Lower leg skin (tissue), 4 donors: Measurements from ENCODE around the gene NNT. TPM values are rescaled to one million over a fixed set of nuclear protein-coding genes. Genes with fewer than 3 reads are reported as not detected.
"Not testable (repeated sequence)": the region's sequence is repeated elsewhere in the genome, so short reads cannot be mapped to it uniquely, and the experiment has no call there.

Experiments used
- DNase-seq, 2 donors: peaks; one replicate each; pipeline ENCODE4 v3.0.0-alpha.2; 2019; ENCODE audit warnings: low spot score in 2 of 2
- H3K4me3 ChIP-seq: fragments of 200-600 bp; sonication (generic); 2 replicates; pipeline ENCODE4 v1.5.1; 2017; ENCODE audit warnings: mild to moderate bottlenecking, low read depth; ENCODE audit not compliant: poor library complexity, severe bottlenecking
- POLR2A ChIP-seq, 2 donors: fragments of 450-650 bp; IDR thresholded peaks; one replicate each; pipeline ENCODE4 v1.6.1; 2016 to 2017; ENCODE audit warnings: antibody characterized with exemption in 2 of 2, mild to moderate bottlenecking in 1 of 2, moderate library complexity in 1 of 2
- WGBS, 2 donors: methylation state at CpG; one replicate each; pipeline ENCODE4 v1.1.5; 2018; 5-methylcytosine and 5-hydroxymethylcytosine counted together
- intact Hi-C: fragments of 100-400 bp; cut with DNase I; formaldehyde crosslinking; loops from one replicate; pipeline ENCODE4 v1.15.0; 2023; ENCODE audit warnings: low total_unique reads
- total RNA-seq, 4 donors: library from RNA; depleted of rRNA; stranded (reverse); fragments of >200 nt; gene quantifications; one replicate each; pipeline ENCODE4 v1.1.0, GENCODE V29; 2016
- TF ChIP-seq, protein P1 (sequence below), 3 donors: fragments of 450-650 bp; IDR thresholded peaks; one replicate each; pipeline ENCODE4 v1.5.1; 2016; ENCODE audit warnings: antibody characterized with exemption in 3 of 3, mild to moderate bottlenecking in 3 of 3, moderate library complexity in 2 of 3

Gene NNT
- total RNA-seq, 4 donors from 2014 or later: 24.2 to 34.2 (median 27.7) TPM

DNA sequence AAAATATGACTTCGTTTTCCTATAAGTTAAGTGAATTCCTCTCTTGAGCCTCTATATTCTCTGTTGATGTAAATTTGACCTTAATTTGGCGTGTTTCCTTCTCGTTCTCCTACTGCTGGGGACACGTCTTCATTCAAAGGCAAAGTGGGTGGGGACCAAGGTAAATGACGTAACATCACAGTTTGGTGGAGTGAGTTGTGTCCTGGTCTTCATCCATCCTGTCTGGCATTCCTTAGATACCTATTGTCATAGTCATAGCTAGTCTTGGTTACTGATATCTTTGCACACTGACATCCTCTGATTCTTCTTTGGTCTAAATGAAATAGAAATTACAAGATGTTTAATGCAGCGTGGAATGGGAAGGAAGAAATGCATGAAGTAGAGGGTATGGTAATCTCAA is 108.5 kb downstream of the NNT start:
- TF ChIP-seq, protein P1, sequence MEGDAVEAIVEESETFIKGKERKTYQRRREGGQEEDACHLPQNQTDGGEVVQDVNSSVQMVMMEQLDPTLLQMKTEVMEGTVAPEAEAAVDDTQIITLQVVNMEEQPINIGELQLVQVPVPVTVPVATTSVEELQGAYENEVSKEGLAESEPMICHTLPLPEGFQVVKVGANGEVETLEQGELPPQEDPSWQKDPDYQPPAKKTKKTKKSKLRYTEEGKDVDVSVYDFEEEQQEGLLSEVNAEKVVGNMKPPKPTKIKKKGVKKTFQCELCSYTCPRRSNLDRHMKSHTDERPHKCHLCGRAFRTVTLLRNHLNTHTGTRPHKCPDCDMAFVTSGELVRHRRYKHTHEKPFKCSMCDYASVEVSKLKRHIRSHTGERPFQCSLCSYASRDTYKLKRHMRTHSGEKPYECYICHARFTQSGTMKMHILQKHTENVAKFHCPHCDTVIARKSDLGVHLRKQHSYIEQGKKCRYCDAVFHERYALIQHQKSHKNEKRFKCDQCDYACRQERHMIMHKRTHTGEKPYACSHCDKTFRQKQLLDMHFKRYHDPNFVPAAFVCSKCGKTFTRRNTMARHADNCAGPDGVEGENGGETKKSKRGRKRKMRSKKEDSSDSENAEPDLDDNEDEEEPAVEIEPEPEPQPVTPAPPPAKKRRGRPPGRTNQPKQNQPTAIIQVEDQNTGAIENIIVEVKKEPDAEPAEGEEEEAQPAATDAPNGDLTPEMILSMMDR (IDR thresholded peaks at IDR 0.05): no peak
- TF ChIP-seq POLR2A (IDR thresholded peaks at IDR 0.05): no peak
- 89 to 93% methylated on average over 6 of the region's 6 CpGs for WGBS, 2 donors
- DNase-seq: no peak
- no peak overlapping the region for H3K4me3 ChIP-seq
- intact Hi-C loops: no loop called here

DNA sequence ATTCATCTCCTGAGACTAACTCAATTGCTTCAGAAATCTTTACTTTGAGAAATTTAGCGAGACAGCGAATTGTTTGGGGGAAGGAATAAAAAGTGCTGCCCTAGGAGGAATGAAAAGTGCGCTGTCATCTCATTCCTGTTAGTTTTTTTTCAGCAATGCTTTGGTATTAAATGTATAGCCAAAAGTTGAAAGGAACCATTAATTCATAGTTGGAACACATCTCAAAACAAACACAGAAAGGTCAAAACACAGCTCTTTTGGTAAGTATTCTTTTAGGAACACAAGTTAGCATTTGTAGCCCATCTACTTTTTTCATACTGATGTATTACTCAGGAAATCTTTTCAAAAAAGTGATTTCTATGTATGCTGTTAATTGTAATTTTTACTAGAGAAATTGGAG is 109.1 kb downstream of the NNT start:
- intact Hi-C loops: no loop called here
- no peak for DNase-seq
- H3K4me3 ChIP-seq: no peak overlapping the region
- TF ChIP-seq POLR2A (IDR thresholded peaks at IDR 0.05): no peak
- WGBS, 2 donors: 96 to 98% methylated on average over 3 of the region's 3 CpGs

GRCh38 chr5:43719783-43720182 is 116.8 kb downstream of the NNT start:
- WGBS, 2 donors: 97 to 98% methylated on average over 3 of the region's 3 CpGs
- intact Hi-C loops, DNase-seq, H3K4me3 ChIP-seq: not testable (repeated sequence)

GRCh38 chr5:43728581-43728980 is 125.6 kb downstream of the NNT start:
- no peak for DNase-seq
- TF ChIP-seq, protein P1 (IDR thresholded peaks at IDR 0.05): no peak
- TF ChIP-seq POLR2A (IDR thresholded peaks at IDR 0.05): no peak
- 78 to 87% methylated on average over 3 of the region's 3 CpGs for WGBS, 2 donors
- H3K4me3 ChIP-seq: no peak overlapping the region
- intact Hi-C loops: no loop called here

DNA sequence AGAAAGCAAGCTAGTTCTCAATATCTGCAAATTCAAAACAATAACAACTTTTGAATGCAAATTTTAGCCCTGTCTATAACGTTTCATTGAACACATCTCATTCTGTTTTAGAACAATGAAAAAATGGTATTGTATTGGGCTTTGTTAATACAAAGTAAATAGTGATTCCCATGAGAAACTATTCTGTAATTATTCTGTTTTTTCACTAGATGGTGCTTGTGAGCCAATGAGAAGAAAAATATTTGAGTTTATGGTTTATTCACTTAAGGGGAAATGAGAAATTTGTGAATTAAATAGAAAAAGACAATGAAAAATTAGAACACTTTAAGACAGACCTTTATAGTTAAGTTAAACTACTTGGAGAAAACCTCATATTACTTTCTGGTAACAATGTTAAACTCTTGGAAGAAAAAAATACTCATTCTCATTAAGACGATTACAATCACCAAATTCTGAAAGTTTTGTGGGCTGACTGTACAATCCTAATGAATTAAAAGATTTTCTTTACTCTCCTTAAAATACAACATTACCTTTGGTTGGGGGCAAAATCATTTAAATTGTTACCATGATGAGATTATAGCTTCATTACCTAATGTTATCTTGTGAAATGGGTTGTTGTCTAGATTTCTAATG is 127.0 kb downstream of the NNT start:
- intact Hi-C loops: no loop called here
- TF ChIP-seq, protein P1 (IDR thresholded peaks at IDR 0.05): no peak
- no peak overlapping the region for H3K4me3 ChIP-seq
- 29 to 39% methylated on average over 2 of the region's 2 CpGs for WGBS, 2 donors
- no peak for DNase-seq

- no peak for DNase-seq
- no peak overlapping the region for H3K4me3 ChIP-seq
- no peak for TF ChIP-seq POLR2A (IDR thresholded peaks at IDR 0.05)
- TF ChIP-seq, protein P1 (IDR thresholded peaks at IDR 0.05): no peak
- intact Hi-C loops: no loop called here
- 69% methylated on average over 2 of the region's 2 CpGs for WGBS, 2 donors
Measured at GRCh38 chr5:43730832-43731342, 127.9 kb downstream of the NNT start.

DNA sequence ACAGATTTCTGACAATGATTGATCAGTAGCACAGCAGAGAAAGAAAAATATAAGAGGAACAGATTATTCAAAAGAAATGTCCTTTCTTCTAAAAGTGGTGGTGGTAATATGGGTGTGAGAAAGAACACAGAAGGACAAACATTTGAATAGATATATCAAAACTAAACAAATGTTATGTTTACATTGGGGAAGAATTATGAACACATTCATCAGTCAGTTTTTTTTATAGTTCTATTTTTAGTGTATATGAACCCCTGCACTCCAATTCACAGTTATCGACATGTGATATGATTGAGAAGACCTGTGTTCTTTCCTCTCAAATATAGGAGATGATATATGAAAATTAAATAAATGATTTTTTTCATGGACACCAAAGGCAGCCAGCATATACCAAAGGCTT is 128.6 kb downstream of the NNT start:
- WGBS, 2 donors: 88 to 98% methylated on average over 1 of the region's 1 CpG
- TF ChIP-seq, protein P1 (IDR thresholded peaks at IDR 0.05): no peak
- no peak for TF ChIP-seq POLR2A (IDR thresholded peaks at IDR 0.05)
- H3K4me3 ChIP-seq: no peak overlapping the region
- intact Hi-C loops: no loop called here
- DNase-seq: no peak

- H3K4me3 ChIP-seq, intact Hi-C loops, DNase-seq: not testable (repeated sequence)
- 93% methylated on average over 18 to 32 of the region's 32 CpGs for WGBS, 2 donors
Measured at GRCh38 chr5:43745923-43746548, 143.1 kb downstream of the NNT start.
